Measurements from ENCODE around the gene TMEM272.
"Not testable (repeated sequence)": the region's sequence is repeated elsewhere in the genome, so short reads cannot be mapped to it uniquely, and the experiment has no call there.

Gene TMEM272

DNA sequence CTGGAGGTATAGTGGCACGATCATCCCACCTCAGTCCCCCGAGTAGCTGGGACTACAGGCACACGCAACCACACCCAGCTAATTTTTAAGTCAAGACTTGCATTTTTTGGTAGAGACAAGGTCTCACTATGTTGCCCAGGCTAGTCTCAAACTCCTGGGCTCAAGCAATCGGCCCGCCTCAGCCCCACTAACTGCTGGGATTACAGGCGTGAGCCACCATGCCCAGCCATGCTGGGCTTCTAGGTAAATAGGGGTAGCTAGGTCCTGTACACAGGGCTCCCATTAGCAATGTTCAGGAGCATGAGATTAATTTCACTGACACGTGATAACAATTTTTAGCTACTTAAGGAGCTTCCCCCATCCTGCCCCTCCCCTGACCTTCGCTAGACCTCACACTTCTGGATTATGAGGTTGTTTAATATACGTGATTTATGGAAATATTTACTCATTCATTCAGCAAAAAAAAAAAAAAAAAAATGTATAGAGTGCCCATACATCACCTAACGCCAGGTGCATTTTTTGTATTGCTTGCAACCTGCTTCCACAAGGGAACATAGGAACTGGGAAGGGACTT lies 19.2 kb downstream of the TMEM272 start:
- DNase-seq, result no peak

- DNase-seq, result no peak
Measured at GRCh38 chr13:51825165-51825592, 19.8 kb downstream of the TMEM272 start.

GRCh38 chr13:51824712-51825111 lies 20.3 kb downstream of the TMEM272 start:
- not testable (repeated sequence) for DNase-seq

DNA sequence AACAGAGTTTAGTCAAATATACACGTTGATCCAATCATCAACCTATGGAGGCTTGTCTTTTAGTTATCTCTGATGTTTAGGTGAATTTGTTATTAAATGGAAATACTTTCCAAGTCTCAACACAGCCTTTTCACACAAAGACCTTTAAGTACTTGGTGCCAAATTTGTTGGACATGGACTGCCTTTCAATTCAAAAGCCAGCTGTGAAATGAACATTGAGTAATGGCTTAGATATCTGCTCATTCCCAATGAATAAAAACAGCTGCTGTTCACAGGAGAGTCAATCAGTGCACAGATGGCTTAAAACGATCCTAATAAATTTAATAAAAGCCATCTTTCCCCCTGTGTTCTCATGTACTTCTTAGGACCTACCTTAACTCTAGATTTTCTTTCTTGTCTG lies 21.1 kb downstream of the TMEM272 start:
- DNase-seq, result no peak

DNA sequence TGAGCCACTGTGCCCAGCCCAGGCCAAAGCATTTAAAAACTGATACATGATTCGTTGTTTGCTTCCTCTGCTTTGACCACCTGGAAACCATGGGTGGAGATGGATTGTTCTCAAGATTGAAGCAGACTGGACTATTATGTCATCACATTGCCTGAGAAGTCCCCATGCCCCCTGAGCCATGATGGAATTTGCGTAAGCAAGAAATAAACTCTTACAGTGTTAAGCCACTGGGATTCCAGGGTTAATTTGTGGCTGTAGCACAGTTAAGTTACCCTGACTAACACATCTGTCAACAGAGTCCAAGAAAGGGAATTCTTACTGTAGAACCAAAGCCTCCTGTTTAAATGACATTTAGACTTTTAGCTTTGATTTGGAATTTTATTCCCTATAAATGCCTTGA lies 21.6 kb downstream of the TMEM272 start:
- DNase-seq, result no peak

DNA sequence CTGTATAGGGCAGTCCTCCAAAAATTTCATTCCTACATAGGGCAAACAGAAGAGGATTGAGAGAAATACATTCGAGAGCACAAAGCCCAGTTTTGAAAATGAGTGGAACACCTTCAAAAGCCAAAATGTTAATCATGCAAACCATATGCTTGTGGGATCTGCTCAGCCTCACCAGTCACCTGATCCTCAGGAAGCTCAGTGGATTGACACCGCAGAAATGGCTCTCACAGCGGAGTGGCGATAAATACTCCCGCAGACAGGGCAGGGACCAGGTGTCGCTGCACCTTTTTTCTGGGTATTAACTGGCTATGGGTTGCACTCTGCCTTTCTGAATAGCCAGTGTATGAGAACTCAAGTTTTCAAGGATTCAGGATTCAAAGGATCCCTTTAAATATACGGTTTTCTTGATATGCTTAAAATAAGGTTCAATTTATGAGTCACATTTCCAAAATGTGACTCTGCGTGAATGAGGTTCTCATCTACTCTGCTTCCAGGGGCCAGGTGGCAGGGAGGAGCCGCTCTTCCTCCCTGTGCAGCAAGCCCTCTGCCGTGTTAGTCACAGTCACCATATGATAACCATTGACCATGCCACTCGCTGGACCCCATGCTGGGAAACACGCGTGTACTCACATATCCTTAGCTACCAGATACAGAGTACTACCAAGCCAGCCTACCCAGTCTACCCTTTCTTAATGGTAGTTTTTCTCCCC lies 22.7 kb downstream of the TMEM272 start:
- no peak for DNase-seq

DNA sequence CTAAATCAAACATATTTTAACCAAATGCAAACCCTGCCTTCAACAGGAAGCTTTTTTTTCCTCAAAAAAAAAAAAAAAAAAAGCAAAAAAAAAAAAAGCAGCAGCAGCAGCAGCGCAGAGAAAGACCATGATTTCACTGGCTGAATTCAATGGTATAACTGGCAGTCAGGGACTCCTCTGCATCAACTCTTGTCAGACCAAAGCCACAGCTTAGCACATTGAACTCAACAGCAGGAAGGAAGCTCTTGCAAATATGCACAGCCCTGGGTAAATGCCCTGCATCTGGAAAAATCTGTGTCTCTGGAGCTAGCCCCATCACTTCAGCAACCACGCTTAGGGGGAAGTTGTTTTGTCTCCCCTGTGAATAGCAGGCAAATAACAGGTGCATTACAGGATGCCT lies 23.4 kb downstream of the TMEM272 start:
- no peak for DNase-seq

DNA sequence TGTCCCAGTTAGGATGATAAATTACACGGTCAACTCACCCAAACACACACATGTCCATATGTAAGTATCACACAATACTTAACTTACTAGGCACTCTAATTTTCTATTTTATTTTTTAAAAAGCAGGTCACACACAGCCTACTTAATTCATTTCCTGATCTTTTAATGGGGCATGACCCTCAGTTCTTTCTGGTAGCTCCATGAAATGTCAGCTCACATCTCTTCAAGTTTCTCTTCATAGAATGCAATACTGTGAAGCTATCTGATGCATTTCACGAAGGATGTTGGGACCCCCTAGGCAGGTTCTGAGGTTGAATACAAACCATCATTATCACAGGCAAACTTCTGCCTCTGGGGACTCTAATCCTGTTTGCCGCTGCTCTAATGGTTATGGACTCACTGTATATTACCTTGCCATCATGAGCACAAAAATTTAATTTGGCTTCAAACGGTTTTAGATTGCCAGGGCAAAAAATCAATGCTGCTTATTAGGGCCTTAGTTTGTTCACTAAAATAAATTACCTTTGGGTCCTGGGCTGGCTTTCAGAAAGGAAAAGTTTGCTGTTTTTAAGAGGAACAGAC lies 24.9 kb downstream of the TMEM272 start:
- DNase-seq, result no peak

GRCh38 chr13:51819544-51819943 lies 25.4 kb downstream of the TMEM272 start:
- DNase-seq, result no peak

GRCh38 chr13:51818781-51819511 lies 26.0 kb downstream of the TMEM272 start:
- peak in 24 of 51 donors; percentile 5 to 46 (median 24) for DNase-seq

DNA sequence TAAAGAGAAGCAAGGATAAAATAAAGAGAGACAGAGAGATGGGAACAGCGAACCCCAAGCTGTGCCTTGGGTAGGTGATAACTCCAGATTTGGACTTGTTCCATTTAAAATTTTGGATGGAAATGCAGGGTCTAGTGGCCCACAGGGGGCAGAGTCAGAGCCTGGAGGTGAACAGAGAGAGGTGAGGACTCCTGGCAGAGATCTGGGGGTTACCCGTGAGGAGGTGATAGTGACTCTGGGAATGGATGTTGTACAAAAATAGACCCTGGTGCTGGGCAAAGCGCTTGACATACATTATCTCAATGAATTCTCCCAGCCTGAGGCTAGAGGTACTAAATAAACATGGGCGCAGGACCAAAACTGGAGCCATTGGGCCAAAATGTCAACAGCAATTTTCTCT lies 26.7 kb downstream of the TMEM272 start:
- DNase-seq, result no peak

- no peak for DNase-seq
Measured at GRCh38 chr13:51817717-51818116, 27.3 kb downstream of the TMEM272 start.

DNA sequence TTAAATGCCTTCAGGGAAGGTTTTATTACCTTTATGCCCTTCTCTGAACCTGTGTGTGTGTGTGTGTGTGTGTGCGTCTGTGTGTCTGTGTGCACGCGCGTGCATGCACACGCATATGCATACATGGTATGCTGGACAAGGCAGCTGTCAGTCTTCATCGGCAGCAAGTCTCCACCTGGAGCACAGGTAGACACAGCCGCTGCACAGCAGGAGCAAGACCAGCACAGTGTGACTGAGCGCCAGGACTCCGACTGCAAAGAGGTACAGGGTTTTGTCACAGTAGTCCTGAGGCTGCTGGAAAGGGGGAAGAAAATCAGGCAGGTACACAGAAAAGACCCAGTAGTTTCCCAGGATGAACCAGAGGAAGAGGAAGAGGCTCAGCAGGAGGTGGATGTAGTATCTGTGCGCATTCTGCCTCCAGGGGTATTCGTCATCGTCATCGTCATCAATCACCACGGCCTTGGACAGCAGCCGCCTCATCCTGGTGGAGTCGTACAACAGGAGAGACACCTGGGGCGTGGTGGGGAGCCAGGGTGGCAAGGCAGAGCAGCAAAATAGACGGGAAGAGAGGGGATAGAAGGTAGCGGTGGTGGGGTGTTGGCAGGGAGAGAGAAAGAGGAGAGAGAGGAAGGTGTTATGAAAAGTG lies 28.2 kb downstream of the TMEM272 start:
- DNase-seq, result no peak

- no peak for DNase-seq
Measured at GRCh38 chr13:51815848-51816247, 29.1 kb downstream of the TMEM272 start.

GRCh38 chr13:51814825-51815650 lies 29.9 kb downstream of the TMEM272 start:
- peak in 28 of 51 donors; percentile 5 to 59 (median 36) for DNase-seq

DNA sequence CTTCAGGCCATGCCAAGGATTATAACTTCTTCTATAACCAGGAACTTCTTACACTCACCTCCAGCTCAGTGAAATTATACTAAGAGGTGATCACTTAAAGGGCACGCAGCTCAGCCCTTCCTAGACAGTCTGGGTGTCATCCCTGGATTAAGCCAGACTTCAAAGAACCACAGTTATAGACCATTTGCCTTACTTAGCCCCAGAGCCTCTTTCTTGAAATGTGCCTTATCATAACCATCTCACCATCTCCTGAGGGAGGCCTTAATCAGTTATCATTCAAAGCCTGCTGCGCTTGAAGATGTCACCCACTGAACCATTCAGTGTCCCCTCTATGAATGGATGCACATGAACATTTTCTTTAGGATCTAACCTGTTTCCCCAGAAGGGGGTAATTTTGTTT lies 30.9 kb downstream of the TMEM272 start:
- DNase-seq, result no peak

- no peak for DNase-seq
Measured at GRCh38 chr13:51811920-51812451, 33.0 kb downstream of the TMEM272 start.

GRCh38 chr13:51811046-51811445 lies 33.9 kb downstream of the TMEM272 start:
- DNase-seq, result no peak

- DNase-seq, result no peak
Measured at GRCh38 chr13:51808811-51809210, 36.2 kb downstream of the TMEM272 start.

GRCh38 chr13:51807041-51807440 lies 37.9 kb downstream of the TMEM272 start:
- DNase-seq, result no peak

GRCh38 chr13:51806566-51806965 lies 38.4 kb downstream of the TMEM272 start:
- DNase-seq, result peak in 9 of 51 donors; percentile 9 to 39 (median 18)

Data from hypothalamus (tissue), 51 donors.